ENCODE measurements around the gene ANKRD33B. TPM values are rescaled to one million over a fixed set of nuclear protein-coding genes. Genes with fewer than 3 reads are reported as not detected.

The ANKRD33B gene
- total and polyA plus RNA-seq, 9 of the 15 experiments (the other 6 are each of a cell fraction or from before 2014, with no cell fraction given) = 0.10 to 1.7 (median 0.40) TPM

- no peak for TF ChIP-seq RBM34 (IDR thresholded peaks at IDR 0.05; ENCODE audit: borderline replicate concordance, insufficient read depth, low read length)
- TF ChIP-seq TEAD1 (CRISPR knock-in tag; IDR thresholded peaks at IDR 0.05) = no peak
- TF ChIP-seq PYGO2 (tag; IDR thresholded peaks at IDR 0.05) = no peak
These were observed 81.8 kb downstream of the ANKRD33B start (continued) for GRCh38 chr5:10645671-10646070.

- Histone ChIP-seq H3K9ac (ENCODE audit: insufficient read depth in 1 of 2, low read depth in 2 of 2, low read length in 2 of 2) (no peak overlapping the region), H3K4me2 (ENCODE audit: insufficient read depth, low read length) (no peak overlapping the region), H3K27ac (ENCODE audit: extremely low read depth, low read depth, low read length) (no peak overlapping the region), H3K27me3 (ENCODE audit: control insufficient read depth in 2 of 2, insufficient read depth in 2 of 2, low read length in 2 of 2) (peaks cover 39 to 65% of the 10 kb centered on the region in 2 experiments), H4K20me1 (replicated peaks; ENCODE audit: control insufficient read depth, insufficient read depth, low read length) (peaks cover 5% of the 10 kb centered on the region; the same call in 1 of the 2 replicates), H3K4me1 (replicated peaks in 1 of 2; ENCODE audit: control insufficient read depth in 2 of 2, insufficient read depth in 2 of 2, low read length in 2 of 2) (peaks cover 0 to 2% of the 10 kb centered on the region in 2 experiments; a peak in 1 of 5 replicates), H3K36me3 (ENCODE audit: control insufficient read depth, insufficient read depth, low read length) (no peaks in the 10 kb centered on the region), H3K4me3 (no peak overlapping the region), H3K9me1 (ENCODE audit: control insufficient read depth, insufficient read depth, low read length) (peaks cover 7% of the 10 kb centered on the region), H3K79me2 (ENCODE audit: control insufficient read depth, insufficient read depth, low read length) (no peaks in the 10 kb centered on the region), H3K9me3 (replicated peaks; ENCODE audit: control insufficient read depth, insufficient read depth, low read depth, low read length) (no peaks in the 10 kb centered on the region), H2AFZ (ENCODE audit: low read depth, low read length) (no peak overlapping the region)
- ATAC-seq (no peak), DNase-seq (ENCODE audit: extremely low read depth in 1 of 4, low spot score in 3 of 4) (no peak), FAIRE-seq (no peak)
- no TSS peak for BruUV-seq (replicated peaks)
- TF ChIP-seq ZNF134 (CRISPR knock-in tag; conservative IDR thresholded peaks at IDR 0.05) (peak; percentile 88), JUNB (CRISPR knock-in tag; conservative IDR thresholded peaks at IDR 0.05) (no peak)
- ChIA-PET POLR2A (no interaction called here), CTCF (ENCODE audit: low intra/inter-chr PET ratio) (no interaction called here)
- intact Hi-C loops (cut with micrococcal nuclease) = no loop called here
- WGBS (ENCODE audit: insufficient coverage, low coverage, missing lambda C conversion rate) = 5% methylated on average over 5 of the region's 5 CpGs
- in situ Hi-C loops (cut with MboI) = no loop called here
These were observed 83.8 kb downstream of the ANKRD33B start for GRCh38 chr5:10647640-10648039.

Data from K562 (cell line).